Myocyte (in vitro differentiated cells): Measurements from ENCODE around the gene IRF2. TPM values are rescaled to one million over a fixed set of nuclear protein-coding genes. Genes with fewer than 3 reads are reported as not detected.
A peak's percentile ranks its signal among the peaks of the same experiment; 100 is the strongest.

Experiments used
- DNase-seq: peaks from one replicate; pipeline ENCODE4 v3.0.0-alpha.2; 2012; ENCODE audit warnings: low read depth
- polyA plus RNA-seq: library from polyadenylated mRNA; unstranded; fragments of >200 nt; gene quantifications from one replicate; pipeline ENCODE4 v1.2.1, GENCODE V29; 2012; ENCODE audit warnings: missing spikeins
- total RNA-seq: library from RNA; depleted of rRNA; stranded (reverse); fragments of >200 nt; gene quantifications from 2 replicates; pipeline ENCODE4 v1.2.3, GENCODE V29; 2014

Gene IRF2
- total RNA-seq, result 16.3 and 19.1 TPM in 2 replicates
- 9.7 TPM for polyA plus RNA-seq

GRCh38 chr4:184474263-184475095, at the start of gene IRF2:
Gene IRF2, minus strand, starts transcription at chr4:184474550. Its CDS starts 45,486 bp downstream, at chr4:184429064.
- DNase-seq, result peak; percentile 95

DNA sequence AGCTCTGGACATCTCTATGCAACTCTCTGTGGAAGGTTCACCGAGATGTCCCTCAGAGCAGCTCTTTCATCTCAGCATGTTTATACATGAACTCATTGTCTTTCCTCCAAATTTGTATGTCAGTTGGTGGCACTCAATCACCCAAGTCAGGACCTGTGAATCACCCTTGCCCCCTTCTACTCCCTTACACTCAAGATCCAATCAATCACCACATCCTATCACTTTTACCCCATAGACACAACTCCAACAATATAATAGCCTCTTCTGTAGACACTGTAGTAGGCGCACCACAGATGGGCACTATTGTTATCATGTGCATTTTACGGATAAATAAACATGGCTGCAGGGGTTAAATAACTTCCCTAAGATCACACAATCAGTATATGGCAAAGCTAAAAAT, 41.3 kb upstream of the IRF2 start:
- DNase-seq, result no peak

- DNase-seq, result peak; percentile 83
Measured at GRCh38 chr4:184514121-184514988, 40.0 kb upstream of the IRF2 start.

GRCh38 chr4:184513802-184514120, 39.4 kb upstream of the IRF2 start:
- DNase-seq, result no peak

GRCh38 chr4:184511156-184511555, 36.8 kb upstream of the IRF2 start:
- DNase-seq, result no peak

DNA sequence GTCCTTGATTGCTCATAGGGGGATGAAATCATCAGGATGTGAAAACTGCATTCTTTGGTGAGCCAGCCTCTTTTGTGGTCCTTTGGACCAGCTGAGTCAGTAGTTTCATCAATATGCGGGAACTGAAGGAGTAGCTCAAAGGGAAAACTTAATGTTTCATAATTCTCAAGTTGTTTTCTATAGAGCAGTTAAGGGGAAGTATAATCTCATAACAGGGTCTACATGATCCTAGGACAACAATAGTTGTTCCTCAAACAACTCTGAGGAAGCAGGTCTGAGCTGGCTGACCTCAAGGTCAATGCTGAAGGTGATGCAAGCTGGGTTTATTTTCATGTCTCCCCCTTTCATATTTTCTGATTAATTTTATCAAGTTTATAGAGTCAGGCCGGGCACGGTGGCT, 36.1 kb upstream of the IRF2 start:
- no peak for DNase-seq

- DNase-seq, result peak; percentile 21
Measured at GRCh38 chr4:184506527-184507121, 32.3 kb upstream of the IRF2 start.

- no peak for DNase-seq
Measured at GRCh38 chr4:184504385-184504784, 30.0 kb upstream of the IRF2 start.

DNA sequence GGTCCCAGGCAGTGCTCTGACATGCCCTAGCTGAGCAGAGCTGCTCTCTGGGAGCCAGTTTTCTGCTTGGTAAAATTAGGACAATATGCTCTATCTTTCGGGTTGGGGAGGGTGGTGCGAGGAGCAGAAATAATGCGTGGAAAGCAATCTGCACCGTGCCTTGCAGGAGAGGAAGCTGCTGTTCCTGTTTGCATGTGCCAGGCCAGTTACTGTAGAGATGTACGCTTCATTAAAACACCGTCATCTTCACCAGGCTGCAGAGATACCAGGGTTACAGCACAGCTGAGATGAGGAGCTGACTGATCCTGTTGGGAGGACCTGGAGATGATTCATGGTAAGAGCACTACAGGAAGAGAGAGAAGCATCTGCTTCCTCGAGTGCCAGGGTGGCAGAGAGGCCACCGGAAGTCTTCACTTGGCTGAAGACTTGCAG, 29.5 kb upstream of the IRF2 start:
- DNase-seq, result peak; percentile 34

- DNase-seq, result no peak
Measured at GRCh38 chr4:184500748-184501589, 26.6 kb upstream of the IRF2 start.

DNA sequence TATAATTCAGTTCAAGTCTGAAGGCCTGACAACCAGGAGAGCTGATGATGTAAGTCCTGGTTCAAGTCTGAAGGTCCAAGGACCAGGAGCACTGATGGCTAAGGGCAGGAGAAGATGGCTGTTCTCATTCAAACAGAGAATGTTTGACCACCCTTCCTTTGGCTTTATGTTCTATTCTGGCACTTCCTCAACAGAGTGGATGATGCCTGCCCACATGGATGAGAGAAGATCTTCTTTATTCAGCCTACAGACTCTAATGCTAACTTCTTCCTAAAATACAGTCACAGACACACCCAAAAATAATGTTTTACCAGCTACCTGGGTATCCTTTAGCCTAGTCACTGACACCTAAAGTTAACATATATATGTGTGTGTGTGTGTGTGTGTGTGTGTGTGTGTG, 25.6 kb upstream of the IRF2 start:
- no peak for DNase-seq

- no peak for DNase-seq
Measured at GRCh38 chr4:184498598-184498997, 24.2 kb upstream of the IRF2 start.

GRCh38 chr4:184489771-184490170, 15.4 kb upstream of the IRF2 start:
- no peak for DNase-seq

- no peak for DNase-seq
Measured at GRCh38 chr4:184487503-184487902, 13.2 kb upstream of the IRF2 start.

DNA sequence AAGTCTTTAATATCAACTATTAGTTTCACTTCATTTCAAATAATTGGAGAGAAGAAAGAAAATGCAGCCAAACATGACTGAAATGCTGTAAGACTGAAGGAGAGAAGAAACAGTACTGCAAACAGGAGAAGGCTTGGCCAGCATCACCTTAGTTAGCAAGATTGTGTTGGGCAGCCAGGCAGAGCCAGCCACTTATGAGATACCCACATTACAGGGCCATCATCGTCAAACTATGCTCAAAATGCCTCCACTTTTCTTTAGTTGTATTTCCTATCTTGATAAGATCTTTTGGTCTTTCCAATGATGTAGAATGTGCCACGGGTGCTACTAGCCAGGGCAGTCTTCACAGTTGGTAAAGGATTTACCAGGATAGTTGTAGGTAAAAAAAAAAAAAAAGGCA, 10.9 kb upstream of the IRF2 start:
- DNase-seq, result no peak

DNA sequence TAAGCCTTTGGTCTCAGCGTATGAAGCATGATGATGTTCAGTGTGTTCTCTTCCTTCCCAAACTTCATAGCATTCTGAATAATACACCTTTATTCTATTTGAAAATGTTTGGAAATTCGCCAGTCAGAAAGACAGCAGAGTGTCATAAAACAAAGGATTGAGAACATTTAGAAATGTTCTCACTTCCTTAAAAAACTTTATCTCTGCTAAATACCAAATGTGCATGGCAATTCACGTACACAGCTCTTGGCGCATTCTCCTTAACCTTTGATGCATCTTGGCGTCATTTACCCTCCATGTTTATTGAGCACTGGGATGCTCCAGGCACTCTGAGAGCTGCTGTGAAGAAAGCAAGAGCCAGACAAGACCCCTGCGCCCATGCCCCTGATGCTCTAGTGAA, 7.2 kb upstream of the IRF2 start:
- DNase-seq, result no peak

DNA sequence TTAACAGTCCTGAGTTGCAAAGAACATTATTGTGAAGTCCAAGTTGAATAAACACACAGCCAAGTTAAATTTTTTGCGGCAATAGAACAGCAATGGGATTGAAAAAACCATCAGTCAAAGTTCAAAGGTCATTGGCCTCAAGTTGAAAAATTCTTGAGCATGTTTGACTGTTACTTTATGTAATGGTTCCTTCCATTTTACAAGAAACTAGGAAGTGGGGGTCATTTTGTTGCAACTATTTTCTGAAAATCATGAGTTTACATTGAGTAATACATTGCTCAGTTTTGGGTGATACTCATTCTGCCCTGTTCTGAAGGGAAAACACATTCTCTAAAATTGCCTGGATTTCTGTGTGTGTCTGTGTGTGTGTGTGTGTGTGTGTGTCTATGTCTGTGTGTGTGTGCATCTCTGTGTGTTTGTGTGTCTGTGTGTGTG, 5.2 kb upstream of the IRF2 start:
- no peak for DNase-seq

GRCh38 chr4:184477201-184477999, 3.0 kb upstream of the IRF2 start:
- no peak for DNase-seq

DNA sequence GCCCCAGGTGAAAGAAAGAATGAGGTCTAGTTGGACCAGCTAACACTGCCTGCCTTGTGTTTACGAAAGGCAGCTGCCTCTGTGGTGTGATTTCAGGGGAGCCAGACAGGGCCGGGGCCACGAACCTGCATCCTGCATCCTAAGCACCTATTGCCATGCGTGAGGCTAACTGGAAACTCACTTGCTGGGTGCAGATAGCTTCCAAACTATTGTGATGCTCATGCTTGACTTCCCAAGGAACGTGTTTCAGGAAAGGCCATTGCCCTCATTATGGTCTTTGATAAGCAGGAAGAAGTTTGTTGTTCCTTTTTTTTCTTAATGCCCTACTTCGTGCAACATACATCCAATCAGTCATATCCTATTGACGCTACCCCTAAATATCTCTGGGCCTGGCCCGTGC, 2.3 kb upstream of the IRF2 start:
- DNase-seq, result no peak

- no peak for DNase-seq
Measured at GRCh38 chr4:184475498-184475897, 1.1 kb upstream of the IRF2 start.
